NCI-H446 (cell line): Measurements from ENCODE around the gene NFATC3.
"Not testable (repeated sequence)": the region's sequence is repeated elsewhere in the genome, so short reads cannot be mapped to it uniquely, and the experiment has no call there.

ENCODE experiments used
- DNase-seq, 2 experiments: peaks; one replicate each; lab custom pipeline; 2025; lab: John Stamatoyannopoulos, UW

The NFATC3 gene

DNA sequence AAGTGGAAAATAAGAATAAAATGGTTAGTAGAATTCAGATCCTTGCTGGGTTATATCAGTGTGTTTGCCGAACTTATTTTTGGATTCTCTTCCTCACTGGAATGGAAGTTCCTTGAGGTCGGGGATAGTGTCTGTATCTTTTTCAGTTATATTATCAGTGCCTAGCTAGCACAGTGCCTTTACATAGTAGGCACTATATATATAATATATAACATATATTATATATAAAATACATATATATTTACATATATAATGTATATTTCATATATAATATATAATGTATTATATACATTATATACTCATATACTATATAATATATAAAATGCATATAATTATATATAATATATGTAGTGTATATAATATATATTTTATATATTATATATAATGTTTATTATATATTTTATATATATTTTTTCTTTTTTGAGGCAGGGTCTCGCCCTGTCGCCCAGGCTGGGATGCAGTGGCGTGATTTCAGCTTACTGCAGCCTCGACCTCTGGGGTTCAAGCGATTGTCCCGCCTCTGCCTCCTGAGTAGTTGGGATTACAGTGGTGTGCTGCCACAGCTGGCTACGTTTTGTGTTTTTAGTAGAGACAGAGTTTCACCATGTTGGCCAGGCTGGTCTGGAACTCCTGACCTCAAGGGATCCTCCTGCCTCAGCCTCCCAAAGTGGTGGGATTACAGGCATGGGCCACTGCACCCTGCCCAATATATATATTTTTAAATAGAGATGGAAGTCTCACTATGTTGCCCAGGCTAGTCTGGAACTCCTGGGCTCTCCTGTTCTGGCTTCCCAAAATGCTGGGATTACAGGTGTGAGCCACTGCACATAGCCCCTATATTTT, 3.2 kb downstream of the NFATC3 start:
- DNase-seq, result no peak

DNA sequence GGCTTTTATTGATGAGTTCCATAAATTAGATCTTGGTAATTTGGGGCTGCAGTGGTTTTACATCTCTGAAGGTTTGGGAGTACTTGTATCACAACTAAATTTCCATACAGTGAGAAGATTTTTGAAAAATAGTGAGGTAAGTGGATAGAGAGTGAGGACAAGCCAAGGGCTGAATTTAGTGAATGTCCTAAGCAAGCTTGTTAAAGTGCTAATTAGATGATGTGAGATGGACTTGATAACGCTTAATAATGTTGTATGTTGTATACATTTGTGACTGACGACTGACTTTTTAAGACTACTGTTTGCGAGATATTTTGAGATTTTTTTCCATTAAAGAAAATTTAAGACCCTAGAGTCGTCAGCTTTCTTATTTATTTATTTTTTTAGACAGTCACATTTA, 3.9 kb downstream of the NFATC3 start:
- DNase-seq, result no peak

DNA sequence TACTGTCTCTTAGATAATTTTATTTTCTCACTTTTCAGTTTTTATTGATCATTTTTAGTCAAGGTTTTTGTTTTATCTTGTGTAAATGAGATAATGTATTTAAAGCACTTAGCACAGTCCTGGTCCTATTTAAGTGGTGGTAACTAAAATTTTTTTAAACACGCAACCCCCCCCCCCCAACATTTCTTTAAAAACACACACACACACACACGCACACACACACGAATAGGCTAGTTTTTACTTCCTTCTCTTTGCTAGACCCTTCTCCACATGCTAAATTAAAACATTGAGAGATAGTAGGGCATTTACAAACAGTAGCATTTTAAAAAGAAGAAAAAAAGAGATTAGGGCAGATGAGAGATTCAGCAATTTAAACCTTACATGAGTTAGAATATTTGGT, 5.0 kb downstream of the NFATC3 start:
- no peak for DNase-seq

DNA sequence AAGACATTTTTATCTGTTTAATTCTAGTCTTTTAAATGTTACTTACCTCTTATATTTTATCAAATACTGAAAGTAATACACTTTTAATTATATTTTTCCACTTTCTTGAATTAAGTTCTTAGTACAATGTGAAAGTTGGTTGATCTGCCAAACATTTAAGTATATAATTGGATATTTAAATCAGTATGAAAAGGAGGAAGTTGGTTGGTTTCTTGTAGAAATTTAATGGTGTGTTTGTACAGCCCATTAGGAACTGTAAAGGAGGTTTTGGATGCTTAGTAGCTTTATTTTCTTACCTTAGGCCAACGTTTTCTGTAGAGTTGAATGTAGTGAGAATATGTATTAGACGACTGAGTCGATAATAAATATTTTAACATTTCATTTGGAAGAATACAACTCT, 5.4 kb downstream of the NFATC3 start:
- no peak for DNase-seq

DNA sequence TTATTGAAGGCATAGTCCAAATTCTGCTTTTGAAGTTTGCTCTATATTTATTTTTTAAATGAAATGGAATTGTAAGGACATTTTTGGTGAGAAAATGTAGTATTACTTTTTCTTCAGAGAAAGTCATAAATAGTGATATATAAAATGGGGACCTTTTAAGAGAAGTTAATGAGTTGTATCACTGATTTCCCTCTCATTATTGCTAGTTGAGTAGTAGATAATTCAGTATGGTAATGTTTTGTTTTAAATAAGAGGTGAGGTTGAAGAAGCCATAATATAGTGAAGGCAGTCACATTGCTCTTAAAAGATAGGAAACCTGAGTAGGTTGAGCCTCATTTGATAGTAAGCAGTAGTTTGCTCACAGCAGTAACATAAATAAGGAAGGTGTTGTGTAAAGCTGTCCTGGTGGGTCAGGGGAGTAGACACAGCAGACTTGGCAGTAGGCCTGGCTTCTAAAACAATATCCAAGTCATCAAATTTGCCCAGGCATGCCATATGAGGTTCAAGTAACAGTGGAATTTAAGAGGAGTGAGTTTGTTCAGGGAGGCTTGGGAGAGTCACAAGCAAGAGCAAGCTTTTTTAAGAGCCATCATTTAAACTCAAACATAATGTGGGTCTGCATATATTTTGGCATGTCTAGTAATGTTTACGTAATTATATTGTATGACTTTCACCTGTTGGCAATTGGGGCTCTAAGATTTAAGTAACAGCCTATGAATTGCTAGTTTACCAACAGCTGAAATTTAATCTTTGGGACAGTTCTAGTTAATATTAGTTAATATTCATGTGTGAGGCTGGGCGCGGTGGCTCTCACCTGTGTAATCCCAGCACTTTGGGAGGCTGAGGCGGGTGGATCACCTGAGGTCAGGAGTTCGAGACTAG, 6.5 kb downstream of the NFATC3 start:
- DNase-seq, result no peak

DNA sequence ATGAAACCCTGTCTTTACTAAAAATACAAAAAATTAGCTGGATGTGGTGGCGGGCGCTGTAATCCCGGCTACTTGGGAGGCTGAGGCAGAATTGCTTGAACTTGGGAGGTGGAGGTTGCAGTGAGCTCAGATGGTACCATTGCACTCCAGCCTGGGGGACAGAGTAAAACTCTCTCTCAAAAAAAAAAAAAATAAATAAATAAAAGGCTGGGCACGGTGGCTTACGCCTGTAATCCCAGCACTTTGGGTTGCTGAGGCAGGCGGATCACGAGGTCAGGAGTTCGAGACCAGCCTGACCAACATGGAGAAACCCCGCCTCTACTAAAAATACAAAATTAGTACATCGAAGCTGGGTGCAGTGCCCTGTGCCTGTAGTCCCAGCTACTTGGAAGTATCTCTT, 7.1 kb downstream of the NFATC3 start:
- DNase-seq, result not testable (repeated sequence)

DNA sequence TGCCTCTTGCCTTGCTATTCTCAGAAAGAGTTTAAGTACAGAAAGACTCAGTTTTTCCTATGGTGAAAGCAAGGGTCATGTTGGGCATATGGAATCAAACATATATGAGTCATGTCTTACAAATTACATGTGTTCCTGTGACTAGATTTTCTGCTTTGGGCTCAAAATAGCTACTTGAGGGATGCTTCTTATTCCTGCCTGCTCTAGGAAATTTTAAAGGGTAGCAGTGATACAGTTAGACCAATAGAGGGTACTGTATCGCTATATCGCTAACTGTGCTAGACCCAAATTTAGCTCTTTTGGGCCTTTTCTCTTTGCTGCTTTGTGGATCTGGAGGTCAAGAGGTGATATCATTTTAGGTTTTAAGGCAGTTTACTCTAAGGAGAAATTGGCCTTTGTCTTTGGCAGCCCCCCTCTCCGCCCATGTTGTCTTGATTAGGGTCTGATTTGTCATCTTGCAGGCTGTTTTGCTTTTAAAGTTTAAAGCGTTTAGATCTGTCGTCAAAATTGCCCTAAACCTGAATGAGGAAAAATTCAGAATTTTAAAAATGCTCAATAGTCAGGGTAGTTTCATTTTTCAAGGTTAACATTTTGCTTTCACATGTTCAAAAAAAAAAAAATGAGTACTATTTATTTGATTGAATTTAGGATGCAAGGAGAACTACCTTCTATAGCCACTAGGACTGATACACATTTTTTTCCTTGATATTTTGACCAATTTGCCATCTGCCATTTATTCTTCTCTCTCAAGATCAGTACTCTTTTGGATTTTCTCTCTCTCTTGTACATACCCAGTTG, 8.8 kb downstream of the NFATC3 start:
- DNase-seq, result peak in 1 of 2 experiments; percentile 8

DNA sequence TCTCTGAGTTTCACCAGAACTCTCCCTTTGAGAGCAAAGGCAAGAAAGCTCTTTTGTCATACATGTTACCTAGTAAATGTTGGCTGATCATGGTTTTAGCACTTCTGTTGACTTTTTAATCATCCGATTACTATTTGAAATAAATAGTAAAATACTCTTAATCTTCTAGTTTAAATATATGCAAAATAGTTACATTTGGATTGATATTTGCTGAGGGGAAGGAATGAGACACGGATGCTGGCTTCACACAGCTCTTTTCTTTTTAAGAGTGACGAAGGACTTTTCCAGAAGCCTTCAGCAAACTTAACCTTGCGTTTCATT, 9.4 kb downstream of the NFATC3 start:
- no peak for DNase-seq

DNA sequence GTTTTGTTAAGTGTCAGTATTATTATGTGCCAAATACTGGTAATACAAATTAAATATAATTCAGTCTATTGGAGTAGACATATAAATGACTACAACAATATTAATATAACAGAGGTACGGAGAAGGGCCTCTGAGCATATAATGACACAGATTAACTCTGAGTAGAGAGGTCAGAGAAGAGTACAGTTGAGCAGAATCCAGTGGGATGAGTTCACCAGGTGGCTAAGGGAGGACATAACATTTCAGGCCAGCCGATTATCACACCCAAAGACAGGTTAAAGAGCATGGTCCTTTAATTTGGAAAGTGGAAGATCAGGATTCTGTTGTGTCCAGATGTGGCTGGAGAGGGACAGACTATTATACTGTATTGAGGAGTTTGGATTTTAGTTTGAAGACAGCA, 11.3 kb downstream of the NFATC3 start:
- DNase-seq, result no peak

DNA sequence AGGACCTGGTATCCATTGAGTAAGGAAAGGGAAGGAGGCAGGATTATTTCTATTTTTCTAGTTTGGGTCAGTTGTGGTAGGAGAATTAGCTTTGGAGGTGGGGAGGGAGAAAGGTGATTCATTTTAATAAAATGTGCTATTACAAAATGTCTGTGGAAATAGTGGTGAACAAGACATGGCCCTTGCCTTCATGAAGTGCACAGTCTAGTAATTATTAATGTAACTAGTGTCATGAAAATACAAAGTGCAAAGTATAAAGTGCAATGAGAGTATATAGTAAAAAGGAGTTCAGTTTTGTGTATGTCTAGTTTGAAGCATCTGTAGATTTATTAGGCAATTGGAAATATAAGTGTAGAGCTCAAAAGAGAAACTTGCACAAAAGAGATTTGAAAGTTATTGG, 11.9 kb downstream of the NFATC3 start:
- no peak for DNase-seq

DNA sequence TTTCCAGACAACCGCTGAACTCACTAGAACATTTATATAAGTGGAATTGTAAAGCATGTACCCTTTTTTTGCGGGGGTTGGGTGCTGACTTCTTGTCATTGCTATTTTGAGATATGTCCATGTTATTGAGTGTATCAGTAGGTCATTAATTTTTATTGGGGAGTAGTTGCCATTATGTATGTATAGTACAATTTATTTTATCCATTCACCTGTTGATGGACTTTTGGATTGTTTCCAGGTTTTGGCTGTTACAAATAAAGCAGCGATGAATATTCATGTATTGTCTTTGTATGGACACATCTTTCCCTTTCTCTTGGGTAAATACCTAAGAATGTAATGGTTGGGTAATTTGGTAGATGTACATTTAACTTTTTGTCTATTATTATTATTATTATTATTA, 12.7 kb downstream of the NFATC3 start:
- DNase-seq, result no peak

DNA sequence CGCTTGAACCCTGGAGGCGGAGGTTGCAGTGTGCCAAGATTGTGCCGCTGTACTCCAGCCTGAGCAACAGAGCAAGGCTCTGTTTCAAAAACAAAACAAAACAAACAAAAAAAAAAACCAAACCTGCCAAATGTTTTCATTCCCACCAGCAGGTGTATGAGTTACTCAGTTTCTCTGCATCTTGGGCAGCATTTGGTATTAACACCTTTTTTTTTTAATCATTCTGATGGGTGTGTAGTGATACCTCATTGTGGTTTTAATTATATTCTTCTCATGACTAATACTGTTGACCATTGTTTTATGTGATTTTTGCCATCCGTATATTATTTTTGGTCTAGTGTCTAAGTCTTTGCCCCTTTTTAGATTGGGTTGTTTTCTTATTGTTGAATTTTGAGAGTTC, 15.3 kb downstream of the NFATC3 start:
- DNase-seq, result no peak

DNA sequence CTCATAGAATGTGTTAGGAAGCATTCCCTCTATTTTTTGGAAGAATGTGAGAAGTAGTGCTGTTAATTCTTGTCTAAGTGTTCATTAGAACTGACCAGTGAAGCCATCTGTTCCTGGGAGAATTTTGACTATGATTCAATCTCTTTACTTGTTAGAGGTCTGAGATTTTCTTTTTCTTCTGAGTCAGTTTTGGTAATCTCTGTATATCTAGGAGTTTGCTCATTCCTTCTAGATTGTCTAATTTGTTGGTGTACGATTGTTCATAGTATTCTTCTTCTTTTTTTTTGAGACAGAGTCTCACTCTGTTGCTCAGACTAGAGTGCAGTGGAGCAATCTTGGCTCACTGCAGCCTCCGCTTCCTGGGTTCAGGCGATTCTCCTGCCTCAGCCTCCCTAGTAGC, 20.4 kb downstream of the NFATC3 start:
- DNase-seq, result no peak

DNA sequence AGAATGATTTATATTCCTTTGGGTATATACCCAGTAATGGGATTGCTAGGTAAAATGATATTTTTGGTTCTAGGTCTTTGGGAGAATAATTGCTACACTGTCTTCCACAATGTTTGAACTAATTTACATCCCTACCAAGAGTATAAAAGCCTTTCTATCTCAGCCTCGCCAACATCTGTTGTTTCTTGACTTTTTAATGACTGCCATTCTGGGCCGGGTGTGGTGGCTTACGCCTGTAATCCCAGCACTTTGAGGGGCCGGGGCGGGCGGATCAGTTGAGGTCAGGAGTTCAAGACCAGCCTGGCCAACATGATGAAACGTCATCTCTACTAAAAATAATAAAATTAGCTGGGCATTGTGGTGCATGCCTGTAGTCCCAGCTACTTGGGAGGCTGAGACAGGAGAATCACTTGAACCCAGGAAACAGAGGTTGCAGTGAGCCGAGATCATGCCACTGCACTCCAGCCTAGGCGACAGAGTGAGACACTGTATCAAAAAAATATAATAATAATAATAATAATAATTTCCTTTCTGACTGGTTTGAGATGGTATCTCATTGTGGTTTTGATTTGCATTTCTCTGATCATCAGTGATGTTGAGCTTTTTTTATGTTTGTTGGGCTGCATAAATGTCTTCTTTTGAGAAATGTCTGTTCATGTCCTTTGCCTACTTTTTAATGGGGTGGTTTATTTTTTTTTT, 22.2 kb downstream of the NFATC3 start:
- DNase-seq, result not testable (repeated sequence)

DNA sequence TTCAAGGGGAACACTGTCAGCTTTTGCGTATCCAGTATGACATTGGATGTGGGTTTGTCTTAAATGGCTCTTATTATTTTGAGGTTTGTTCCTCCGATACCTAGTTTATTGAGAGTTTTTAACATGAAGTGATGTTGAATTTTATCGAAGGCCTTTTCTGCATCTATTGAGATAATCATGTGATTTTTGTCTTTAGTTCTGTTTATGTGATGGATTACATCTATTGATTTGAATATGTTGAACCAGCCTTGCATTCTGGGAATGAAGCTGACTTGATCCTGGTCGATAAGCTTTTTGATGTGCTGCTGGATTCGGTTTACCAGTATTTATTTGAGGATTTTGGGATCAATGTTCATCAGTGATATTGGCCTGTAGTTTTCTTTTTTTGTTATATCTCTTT, 24.0 kb downstream of the NFATC3 start:
- not testable (repeated sequence) for DNase-seq

DNA sequence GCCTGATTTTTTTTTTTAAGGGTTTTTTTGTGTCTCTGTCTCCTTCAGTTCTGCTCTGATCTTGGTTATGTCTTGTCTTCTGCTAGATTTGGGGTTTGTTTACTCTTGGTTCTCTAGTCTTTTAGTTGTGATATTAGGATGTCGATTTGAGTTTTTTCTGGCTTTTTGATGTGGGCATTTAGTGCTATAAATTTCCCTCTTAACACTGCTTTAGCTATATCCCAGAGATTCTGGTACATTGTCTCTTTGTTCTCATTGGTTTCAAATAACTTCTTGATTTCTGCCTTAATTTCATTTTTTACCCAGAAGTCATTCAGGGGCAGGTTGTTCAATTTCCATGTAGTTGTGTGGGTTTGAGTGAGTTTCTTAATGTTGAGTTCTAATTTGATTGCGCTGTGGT, 25.4 kb downstream of the NFATC3 start:
- not testable (repeated sequence) for DNase-seq

DNA sequence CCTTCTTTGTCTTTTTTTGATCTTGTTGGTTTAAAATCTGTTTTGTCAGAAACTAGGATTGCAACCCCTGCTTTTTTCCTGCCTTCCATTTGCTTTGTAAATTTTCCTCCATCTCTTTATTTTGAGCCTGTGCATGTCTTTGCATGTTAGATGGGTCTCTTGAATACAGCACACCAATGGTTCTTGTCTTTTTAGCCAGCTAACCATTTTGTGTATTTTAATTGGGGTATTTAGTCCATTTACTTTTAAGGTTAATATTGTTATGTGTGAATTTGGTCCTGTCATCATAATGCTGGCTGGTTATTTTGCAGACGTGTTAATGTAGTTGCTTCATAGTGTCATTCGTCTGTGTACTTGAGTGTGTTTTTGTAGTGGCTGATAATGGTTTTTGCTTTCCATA, 26.2 kb downstream of the NFATC3 start:
- no peak for DNase-seq

DNA sequence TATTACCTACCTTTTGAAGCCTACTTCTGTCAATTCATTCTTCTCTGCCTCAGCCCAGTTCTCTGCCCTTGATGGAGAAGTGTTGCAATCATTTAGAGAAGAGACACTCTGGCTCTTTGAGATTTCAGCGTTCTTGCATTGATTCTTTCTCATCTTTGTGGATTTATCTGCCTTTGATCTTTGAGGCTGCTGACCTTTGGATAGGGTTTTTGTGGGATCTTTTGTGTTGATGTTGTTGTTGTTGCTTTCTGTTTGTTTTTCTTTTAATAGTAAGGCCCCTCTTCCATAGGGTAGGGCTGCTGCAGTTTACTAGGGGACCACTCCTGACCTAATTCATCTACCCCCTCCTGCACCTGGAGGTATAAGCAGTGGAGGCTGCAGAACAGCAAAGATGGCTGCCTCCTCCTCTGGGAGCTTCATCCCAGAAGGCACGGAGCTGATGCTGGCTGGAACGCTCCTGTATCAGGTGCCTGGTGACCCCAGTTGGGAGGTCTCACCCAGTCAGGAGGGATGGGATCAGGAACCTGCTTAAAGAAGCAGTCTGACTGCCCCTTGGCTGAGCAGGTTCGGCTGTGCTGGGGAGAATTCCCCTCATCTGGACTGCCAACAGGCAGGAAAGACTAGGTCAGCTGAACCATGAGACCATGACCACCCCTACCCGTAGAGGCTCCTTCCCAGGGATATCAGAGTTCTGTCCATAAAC, 28.0 kb downstream of the NFATC3 start:
- no peak for DNase-seq

DNA sequence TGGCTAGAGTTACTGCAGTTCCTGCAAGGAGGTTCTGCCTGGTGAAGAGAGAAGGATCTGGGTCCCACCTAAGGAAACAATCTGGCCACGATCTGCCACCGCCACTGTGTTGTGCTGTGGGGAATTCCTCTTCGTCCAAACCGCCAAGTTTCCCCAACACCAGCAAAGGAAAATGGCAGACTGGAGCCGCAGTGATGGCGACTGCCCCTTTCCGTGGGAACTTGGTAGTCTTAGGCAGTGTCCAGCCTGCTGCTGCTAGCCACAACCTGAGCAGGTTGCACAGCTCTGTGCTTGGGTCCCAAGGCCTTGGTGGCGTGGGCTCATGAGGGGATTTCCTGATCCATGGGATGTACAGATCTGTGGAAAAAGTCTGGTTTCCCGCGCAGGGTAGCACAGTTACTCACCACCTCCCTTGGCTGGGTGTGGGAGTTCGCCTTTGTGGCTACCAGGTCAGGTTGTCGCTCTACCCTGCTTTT, 28.6 kb downstream of the NFATC3 start:
- DNase-seq, result no peak

DNA sequence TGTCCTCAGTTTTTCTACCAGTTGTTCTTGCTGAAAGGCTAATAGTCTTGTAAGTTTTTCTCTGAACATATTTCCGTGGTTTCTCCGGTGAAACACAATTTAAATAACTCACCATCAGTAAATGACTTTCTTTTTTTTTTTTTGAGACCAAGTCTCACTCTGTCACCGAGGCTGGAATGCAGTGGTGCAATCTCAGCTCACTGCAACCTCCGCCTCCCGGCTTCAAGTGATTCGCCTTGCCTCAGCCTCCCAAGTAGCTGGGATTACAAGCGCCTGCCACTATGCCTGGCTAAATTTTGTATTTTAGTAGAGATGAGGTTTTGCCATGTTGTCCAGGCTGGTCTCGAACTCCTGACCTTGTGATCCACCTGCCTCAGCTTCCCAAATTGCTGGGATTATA, 29.8 kb downstream of the NFATC3 start:
- DNase-seq, result not testable (repeated sequence)

DNA sequence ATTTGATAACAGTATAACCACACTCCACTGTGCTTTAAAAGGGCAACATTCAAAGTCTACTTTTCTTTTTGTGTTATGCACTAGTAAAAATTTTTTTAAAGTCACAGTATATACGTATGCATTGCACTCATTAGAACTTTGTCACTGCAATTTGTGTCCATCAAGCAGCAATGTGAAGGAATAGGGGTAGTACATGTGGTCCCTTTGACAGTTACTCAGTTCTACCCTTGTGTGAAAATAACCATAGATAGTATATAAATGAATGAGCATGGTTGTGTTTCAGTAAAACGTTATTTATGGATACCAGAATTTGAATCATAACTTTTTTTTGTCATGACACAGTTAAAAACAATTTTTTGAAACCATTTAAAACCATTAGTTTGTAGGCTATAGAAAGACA, 30.7 kb downstream of the NFATC3 start:
- no peak for DNase-seq
